Kidney epithelial cell (primary cell): ENCODE data around the gene BANP. TPM values are rescaled to one million over a fixed set of nuclear protein-coding genes. Genes with fewer than 3 reads are reported as not detected.

ENCODE experiments used
- DNase-seq: peaks from one replicate; pipeline ENCODE4 v3.0.0-alpha.2; 2010; ENCODE audit warnings: low read depth
- H3K27me3 ChIP-seq: 2 replicates; pipeline ENCODE4 v1.6.0; 2011; ENCODE audit warnings: low read length; ENCODE audit not compliant: control insufficient read depth, insufficient read depth
- H3K36me3 ChIP-seq: 2 replicates; pipeline ENCODE4 v1.5.1; 2011; ENCODE audit warnings: low read length; ENCODE audit not compliant: control insufficient read depth, insufficient read depth
- H3K4me3 ChIP-seq: 2 replicates; pipeline ENCODE4 v1.5.1; 2011; ENCODE audit warnings: low read depth, mild to moderate bottlenecking, control low read depth, low read length
- total RNA-seq: library from RNA; depleted of rRNA; stranded (reverse); fragments of >200 nt; gene quantifications from 2 replicates; pipeline ENCODE4 v1.2.3, GENCODE V29; 2015
- TF ChIP-seq, protein P1 (sequence below): IDR thresholded peaks from 2 replicates; pipeline ENCODE4 v1.5.1; 2011; ENCODE audit warnings: mild to moderate bottlenecking, moderate library complexity, low read length, control low read depth, inconsistent platforms; ENCODE audit not compliant: insufficient read depth, poor library complexity, severe bottlenecking

Gene BANP
- total RNA-seq, 1 donor from 2014 or later = 25.9 TPM

DNA sequence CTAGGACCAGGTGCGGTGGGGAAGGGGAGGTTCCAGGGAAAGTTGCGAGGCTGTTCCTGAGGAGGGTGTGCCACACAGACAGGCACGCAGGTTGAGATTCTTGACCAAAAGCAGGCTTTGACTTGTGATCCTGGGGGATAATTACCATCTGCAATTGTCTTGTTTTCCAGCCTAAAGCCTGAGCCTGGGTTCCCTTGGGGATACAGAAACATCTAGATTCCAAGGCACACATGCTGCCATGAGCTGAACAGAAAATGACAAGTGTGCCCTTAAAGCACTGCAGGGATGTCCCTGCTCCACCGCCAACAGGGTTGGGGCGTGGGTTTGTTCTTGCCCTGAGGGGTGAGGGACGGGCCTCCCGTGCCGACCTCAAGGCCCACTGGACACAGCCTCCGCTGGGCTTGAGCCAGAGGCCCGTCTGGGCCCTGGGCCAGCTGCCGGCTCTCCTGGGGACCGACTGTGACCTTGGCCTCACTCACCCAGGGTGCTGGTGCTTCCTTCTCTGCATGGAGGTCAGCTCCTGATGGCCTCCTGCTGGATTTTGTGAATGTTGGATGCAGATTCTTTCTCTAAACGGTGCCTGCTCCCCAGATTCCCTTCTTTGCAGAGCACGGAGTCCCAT lies 28.9 kb upstream of the BANP start:
- H3K27me3 ChIP-seq = peaks cover 31% of the 10 kb centered on the region
- TF ChIP-seq, protein P1, sequence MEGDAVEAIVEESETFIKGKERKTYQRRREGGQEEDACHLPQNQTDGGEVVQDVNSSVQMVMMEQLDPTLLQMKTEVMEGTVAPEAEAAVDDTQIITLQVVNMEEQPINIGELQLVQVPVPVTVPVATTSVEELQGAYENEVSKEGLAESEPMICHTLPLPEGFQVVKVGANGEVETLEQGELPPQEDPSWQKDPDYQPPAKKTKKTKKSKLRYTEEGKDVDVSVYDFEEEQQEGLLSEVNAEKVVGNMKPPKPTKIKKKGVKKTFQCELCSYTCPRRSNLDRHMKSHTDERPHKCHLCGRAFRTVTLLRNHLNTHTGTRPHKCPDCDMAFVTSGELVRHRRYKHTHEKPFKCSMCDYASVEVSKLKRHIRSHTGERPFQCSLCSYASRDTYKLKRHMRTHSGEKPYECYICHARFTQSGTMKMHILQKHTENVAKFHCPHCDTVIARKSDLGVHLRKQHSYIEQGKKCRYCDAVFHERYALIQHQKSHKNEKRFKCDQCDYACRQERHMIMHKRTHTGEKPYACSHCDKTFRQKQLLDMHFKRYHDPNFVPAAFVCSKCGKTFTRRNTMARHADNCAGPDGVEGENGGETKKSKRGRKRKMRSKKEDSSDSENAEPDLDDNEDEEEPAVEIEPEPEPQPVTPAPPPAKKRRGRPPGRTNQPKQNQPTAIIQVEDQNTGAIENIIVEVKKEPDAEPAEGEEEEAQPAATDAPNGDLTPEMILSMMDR = no peak

DNA sequence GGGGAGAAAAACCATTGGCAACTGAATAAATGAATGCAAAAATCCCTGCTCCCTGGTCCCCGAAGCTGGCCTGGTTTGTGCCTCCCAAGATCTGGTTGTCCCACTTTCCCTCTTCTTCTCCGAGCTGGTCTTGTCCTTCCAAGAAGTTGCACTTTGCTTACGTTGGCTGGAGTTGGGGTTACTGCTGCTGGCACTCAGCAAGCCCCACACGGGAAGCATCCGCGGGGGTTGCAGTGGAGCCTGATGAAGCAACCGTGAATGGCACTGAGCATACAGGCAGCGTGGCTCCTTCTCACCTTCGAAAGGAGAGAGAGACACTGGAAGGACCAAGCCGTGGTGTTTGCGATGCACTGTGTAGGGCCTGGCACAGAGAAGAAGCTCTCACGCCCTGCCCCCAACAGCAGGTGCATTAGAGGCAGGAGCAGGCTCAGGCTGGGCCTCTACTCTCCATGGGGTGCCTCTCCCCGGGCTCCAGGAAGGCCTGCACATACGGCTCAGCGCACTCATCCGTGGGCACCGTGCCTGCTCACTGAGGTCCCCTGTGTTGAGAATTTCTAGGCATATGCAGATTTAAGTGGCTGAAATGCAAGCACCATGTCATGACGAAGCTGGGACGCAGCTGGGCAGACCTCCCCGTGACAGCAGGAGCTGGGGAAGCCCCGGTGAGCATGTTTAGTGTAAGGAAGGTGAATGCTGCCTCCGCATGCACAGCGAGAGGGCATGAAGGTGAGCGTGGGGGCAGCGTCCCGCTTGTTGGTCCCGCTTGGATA lies 27.0 kb upstream of the BANP start:
- DNase-seq = peak; percentile 45
- H3K27me3 ChIP-seq = peaks cover 29% of the 10 kb centered on the region
- no peaks in the 10 kb centered on the region for H3K36me3 ChIP-seq
- no peak overlapping the region for H3K4me3 ChIP-seq
- TF ChIP-seq, protein P1 = no peak

More for the DNA sequence above, 28.9 kb upstream of the BANP start:
- no peak for DNase-seq
- H3K36me3 ChIP-seq = no peaks in the 10 kb centered on the region
- H3K4me3 ChIP-seq = no peak overlapping the region

DNA sequence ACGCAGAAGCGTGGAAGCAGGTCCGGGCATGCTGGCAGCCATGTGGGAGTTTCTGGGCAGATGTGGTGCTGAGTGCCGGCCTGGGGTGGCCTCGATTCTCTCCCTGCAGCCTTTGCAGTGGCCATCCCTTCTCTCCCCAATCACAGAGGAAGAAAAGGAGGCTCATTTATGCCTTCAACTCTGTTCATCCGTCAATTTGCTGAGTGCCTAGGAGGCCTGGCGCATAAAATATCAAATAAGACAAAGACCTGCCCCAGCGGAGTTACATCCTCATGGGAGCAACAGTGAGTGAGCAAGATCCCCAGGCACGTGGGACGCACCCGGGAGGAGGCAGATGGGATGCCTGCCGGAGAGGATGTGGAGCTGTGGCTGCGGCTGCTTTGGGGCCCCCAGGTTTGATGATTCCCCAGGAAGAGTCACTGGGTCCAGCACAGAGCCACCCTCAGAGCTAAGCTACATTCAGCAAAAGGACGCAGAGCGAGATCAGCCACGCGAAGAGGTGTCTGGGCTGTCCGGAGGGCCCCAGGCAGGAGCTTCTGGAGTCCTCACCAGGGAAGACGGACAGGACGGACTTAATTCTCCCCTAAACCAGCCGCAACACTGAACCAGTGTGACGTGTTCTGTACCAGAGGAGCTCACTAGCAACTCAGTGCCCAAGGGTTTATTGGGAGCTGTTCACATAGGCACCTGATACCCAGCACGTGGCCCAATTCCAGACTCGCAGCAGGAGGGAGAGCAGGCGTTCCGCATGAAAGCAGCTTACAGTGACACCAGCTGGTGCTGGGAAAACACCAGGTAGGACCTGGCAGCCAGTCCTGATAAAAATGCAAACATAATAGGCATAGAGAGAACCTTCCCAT lies 26.2 kb upstream of the BANP start:
- DNase-seq = peak; percentile 70
- TF ChIP-seq, protein P1 = no peak
- Histone ChIP-seq H3K4me3 (no peak overlapping the region), H3K36me3 (no peaks in the 10 kb centered on the region), H3K27me3 (peaks cover 23% of the 10 kb centered on the region)

DNA sequence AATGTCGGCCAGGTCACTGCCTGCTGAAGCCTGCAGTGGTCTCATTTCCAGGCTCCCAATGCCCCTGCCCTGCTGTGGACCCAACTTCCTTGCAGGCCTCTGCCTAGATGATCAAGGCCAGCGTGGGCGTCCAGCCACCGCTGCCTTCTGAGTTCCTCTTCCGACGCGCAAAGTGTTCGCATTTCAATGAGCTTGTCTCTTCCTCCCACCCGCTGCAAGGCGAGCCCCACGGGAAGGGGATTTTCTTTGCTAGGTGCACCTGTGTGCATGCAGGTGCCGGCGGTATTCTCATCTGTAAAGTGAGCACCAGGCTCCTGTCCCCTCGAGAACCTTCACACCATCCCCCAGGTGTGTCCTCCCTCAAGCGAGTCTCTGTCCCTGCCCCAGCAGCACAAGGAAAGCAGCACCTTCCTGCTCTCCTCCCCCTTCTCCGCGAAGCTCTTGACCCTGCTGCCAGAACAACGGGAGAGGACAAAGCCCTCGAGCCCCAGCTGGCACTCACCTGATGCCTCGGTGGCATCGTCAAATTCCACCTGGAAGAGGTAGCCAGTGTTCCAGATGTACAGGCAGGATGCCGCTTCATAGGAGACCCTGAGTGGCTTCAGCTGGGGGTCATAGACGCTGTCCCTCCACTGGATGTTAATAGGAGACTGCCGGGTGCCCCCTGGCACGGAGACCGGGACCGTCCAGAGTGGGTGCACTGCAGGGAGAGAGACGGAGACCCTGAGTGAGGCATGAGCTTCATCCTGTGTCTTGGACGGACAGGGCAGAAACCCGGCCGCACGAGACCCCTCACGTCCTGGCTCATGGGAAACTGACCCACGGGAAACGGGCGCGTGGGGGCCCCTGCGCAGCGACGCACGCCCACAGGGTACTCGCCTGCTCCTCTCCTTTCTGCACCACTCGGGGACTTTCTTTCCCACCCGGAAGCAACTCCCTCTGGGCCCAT lies 24.7 kb upstream of the BANP start:
- Histone ChIP-seq H3K4me3 (no peak overlapping the region), H3K27me3 (peaks cover 23% of the 10 kb centered on the region), H3K36me3 (no peaks in the 10 kb centered on the region)
- TF ChIP-seq, protein P1 = no peak
- no peak for DNase-seq

DNA sequence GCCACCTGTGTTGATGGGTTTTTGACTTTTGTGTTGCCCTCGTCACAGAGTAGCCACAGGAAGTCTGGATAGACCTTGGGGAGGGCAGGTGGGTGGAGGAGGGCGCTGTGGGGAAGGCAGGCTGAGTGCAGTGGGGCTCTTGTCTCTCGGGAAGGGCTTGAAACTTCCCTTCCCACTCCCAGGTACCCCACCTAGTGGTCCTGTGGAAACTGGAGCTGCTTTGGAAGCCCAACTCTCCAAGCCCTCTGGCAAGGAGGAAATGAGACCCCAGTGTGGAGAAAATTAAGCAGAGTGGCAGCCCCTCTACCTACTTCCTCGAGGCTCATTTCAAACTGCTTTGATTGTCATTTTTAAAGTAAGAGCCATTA lies 24.1 kb upstream of the BANP start:
- Histone ChIP-seq H3K27me3 (peaks cover 23% of the 10 kb centered on the region), H3K36me3 (no peaks in the 10 kb centered on the region), H3K4me3 (no peak overlapping the region)
- no peak for DNase-seq
- TF ChIP-seq, protein P1 = no peak
